Measurements from ENCODE around the gene OR4E2. TPM values are rescaled to one million over a fixed set of nuclear protein-coding genes. Genes with fewer than 3 reads are reported as not detected.

The OR4E2 gene
- total RNA-seq, 1 donor from 2014 or later = not detected

DNA sequence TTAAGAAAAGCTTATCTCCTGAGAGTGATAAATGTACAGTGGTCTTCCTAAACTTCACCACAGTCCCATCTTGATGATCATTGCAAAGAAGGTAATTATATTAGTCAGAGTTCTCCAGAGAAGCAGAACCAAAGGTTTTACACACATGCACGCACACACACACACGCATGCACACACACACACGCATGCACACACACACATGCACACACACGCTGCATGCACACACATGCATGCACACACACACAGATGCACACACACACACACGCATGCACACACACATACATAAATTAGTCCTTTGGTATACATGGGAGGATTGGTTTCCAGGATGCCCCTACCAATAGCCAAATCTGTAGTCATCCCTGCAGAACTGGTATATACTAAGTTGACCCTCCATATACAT is 580 bp downstream of the OR4E2 start:
- intact Hi-C loops (cut with DNase I) = no loop called here
- Histone ChIP-seq H3K4me3 (no peak overlapping the region), H3K27ac (no peak overlapping the region), H3K36me3 (no peaks in the 10 kb centered on the region), H3K9me3 (no peaks in the 10 kb centered on the region), H3K27me3 (no peaks in the 10 kb centered on the region), H3K4me1 (no peaks in the 10 kb centered on the region)
- no peak for TF ChIP-seq CTCF (IDR thresholded peaks at IDR 0.05)
- no peak for DNase-seq (ENCODE audit: low spot score in 2 of 2)

DNA sequence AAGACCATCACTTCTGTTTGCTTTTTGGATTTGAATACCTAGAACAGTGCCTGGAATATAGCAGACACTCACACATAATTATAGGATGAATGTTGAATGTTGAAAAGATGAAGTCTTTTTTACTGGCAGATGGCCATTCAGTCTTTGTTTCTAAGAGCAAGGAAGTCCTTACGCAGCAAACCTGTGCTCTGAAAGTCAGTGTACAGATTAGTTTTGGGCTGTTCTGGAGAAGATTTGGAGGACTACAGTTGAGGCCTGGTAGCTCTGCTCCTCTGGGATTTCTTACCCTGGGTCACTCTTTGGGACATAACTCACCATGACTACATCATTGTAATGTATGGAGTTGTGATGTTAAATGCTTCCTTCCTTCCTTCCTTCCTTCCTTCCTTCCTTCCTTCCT is 3.3 kb downstream of the OR4E2 start:
- no peaks in the 10 kb centered on the region for H3K9me3 ChIP-seq
- no peaks in the 10 kb centered on the region for H3K36me3 ChIP-seq
- intact Hi-C loops (cut with DNase I) = no loop called here
- no peaks in the 10 kb centered on the region for H3K4me1 ChIP-seq
- H3K4me3 ChIP-seq = no peak overlapping the region
- H3K27ac ChIP-seq = no peak overlapping the region
- no peak for TF ChIP-seq CTCF (IDR thresholded peaks at IDR 0.05)
- no peak for DNase-seq (ENCODE audit: low spot score in 2 of 2)
- no peaks in the 10 kb centered on the region for H3K27me3 ChIP-seq

- no peak for TF ChIP-seq CTCF (IDR thresholded peaks at IDR 0.05)
- intact Hi-C loops (cut with DNase I) = no loop called here
- Histone ChIP-seq H3K4me3 (no peak overlapping the region), H3K9me3 (no peaks in the 10 kb centered on the region), H3K4me1 (no peaks in the 10 kb centered on the region), H3K27me3 (no peaks in the 10 kb centered on the region), H3K27ac (no peak overlapping the region), H3K36me3 (no peaks in the 10 kb centered on the region)
- no peak for DNase-seq (ENCODE audit: low spot score in 2 of 2)
Measured at GRCh38 chr14:21668377-21668776, 14.7 kb downstream of the OR4E2 start.

DNA sequence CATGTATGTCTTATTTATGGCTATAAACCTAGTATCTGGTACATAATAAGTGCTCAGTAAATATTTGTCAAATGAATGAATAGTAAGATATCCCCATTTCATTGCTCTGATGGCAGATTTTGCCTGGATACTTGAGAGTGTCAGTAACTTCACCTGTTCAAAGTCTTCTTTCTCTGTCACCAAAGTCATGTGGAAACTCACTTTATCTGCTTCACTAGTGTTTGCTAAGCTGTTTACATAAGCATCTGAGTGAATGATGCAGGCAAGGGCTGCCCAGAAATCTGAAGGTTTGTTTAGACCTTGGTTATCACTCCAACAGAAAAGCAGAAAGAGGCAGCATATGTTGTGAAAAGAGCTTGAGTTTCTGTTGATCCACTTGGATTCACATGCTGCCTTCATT is 15.6 kb downstream of the OR4E2 start:
- Histone ChIP-seq H3K27ac (no peak overlapping the region), H3K4me3 (no peak overlapping the region)

GRCh38 chr14:21671371-21671770 is 17.7 kb downstream of the OR4E2 start:
- no peaks in the 10 kb centered on the region for H3K36me3 ChIP-seq
- no peak for TF ChIP-seq CTCF (IDR thresholded peaks at IDR 0.05)
- no peak overlapping the region for H3K4me3 ChIP-seq
- H3K27me3 ChIP-seq = no peaks in the 10 kb centered on the region
- no peaks in the 10 kb centered on the region for H3K9me3 ChIP-seq
- DNase-seq (ENCODE audit: low spot score in 2 of 2) = no peak
- no peaks in the 10 kb centered on the region for H3K4me1 ChIP-seq
- no peak overlapping the region for H3K27ac ChIP-seq
- intact Hi-C loops (cut with DNase I) = no loop called here

More for the DNA sequence above, 15.6 kb downstream of the OR4E2 start:
- intact Hi-C loops (cut with DNase I) = no loop called here
- no peak for TF ChIP-seq CTCF (IDR thresholded peaks at IDR 0.05)
- DNase-seq (ENCODE audit: low spot score in 2 of 2) = no peak
- no peaks in the 10 kb centered on the region for H3K9me3 ChIP-seq
- H3K27me3 ChIP-seq = no peaks in the 10 kb centered on the region
- no peaks in the 10 kb centered on the region for H3K4me1 ChIP-seq
- H3K36me3 ChIP-seq = no peaks in the 10 kb centered on the region

DNA sequence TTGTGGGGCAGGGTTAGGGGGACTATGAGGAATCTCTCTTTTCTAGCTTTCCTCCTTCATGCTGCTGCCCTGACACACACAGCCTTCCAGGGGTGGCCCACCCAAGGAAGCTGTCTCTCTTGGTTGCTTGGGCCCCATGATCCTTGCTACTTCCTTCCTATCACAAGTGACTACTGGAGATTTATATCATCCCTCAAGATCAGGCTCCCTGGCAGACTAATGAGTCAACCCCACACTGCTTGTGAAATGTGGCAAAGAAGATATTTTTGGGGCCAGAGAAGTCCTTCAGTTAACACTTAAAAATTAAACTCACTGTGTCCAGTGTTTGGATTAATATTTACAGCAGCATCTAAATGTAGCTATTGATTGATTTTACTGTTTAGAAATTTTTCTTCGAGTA is 18.5 kb downstream of the OR4E2 start:
- Histone ChIP-seq H3K36me3 (no peaks in the 10 kb centered on the region), H3K4me3 (no peak overlapping the region), H3K27ac (no peak overlapping the region), H3K4me1 (no peaks in the 10 kb centered on the region), H3K9me3 (no peaks in the 10 kb centered on the region), H3K27me3 (no peaks in the 10 kb centered on the region)
- intact Hi-C loops (cut with DNase I) = no loop called here
- no peak for DNase-seq (ENCODE audit: low spot score in 2 of 2)
- TF ChIP-seq CTCF (IDR thresholded peaks at IDR 0.05) = no peak

All from ascending aorta (tissue), 2 donors.